GM23338 (cell line): ENCODE data around the gene AKR1C1.

Experiments used
- CTCF ChIP-seq, 2 experiments: fragments of 200-600 bp in 1 of 2; sonication (generic) in 1 of 2; conservative IDR thresholded peaks; 2 replicates each; pipeline versions ENCODE4 v1.5.1 to v1.6.1; 2016 to 2017; ENCODE audit warnings: antibody characterized with exemption in 2 of 2, low read depth in 2 of 2, mild to moderate bottlenecking in 2 of 2, moderate library complexity in 1 of 2
- EZH2 ChIP-seq: fragments of 200-600 bp; sonication (generic); IDR thresholded peaks from one replicate; pipeline ENCODE4 v1.8.0; 2017; ENCODE audit warnings: antibody characterized with exemption, mild to moderate bottlenecking, low read depth; ENCODE audit not compliant: unreplicated experiment

- TF ChIP-seq CTCF (conservative IDR thresholded peaks at IDR 0.05; ENCODE audit: low read depth in 2 of 2): no peak
- TF ChIP-seq EZH2: no peak
Measured at GRCh38 chr10:4916086-4916716, 47.0 kb upstream of the AKR1C1 start.
